HG03103 (cell line): ENCODE results near the gene SDR39U1.

Experiments used
- ATAC-seq: cut with Tn5 transposase; IDR thresholded peaks from one replicate; pipeline ENCODE4 v1.9.1; 2021; ENCODE audit warnings: low read depth; ENCODE audit not compliant: unreplicated experiment

Gene SDR39U1

DNA sequence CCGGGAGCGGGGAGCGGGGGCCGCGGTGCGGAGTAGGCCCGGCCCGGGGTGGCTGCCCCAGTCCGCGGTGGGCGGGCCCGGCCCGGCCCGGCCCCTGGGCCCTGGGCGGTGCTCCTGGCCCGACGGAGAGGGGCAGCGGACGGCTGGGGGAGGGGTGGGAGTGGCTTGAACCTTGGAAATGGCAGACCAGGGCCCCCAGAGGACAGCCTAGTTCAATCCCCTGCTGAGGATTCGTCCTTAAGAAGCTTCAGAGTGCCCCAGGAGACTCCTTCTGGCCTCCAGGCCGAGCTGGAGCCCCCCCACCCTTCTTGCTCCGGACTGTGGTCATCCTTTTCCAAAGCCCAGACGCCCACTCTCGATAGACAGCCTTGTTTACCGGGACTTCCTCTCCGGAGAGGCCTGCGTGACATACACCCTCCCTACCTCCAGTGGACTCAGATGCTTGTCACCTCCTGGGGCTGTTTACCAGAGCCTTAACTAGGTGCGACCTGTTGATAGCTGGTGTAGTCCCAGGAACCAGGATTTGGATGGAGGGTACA lies 12.4 kb downstream of the SDR39U1 start:
- peak; percentile 34 for ATAC-seq

GRCh38 chr14:24429395-24430142 lies 13.0 kb downstream of the SDR39U1 start, which contains the start of the genes CBLN3 and KHNYN:
Gene CBLN3 (minus strand): TSS chr14:24429668. CDS start chr14:24429054, 614 bp downstream.
Gene KHNYN (plus strand): TSS chr14:24429954. CDS start chr14:24430731, 777 bp downstream.
- ATAC-seq = peak; percentile 81

GRCh38 chr14:24428628-24429394 lies 13.8 kb downstream of the SDR39U1 start:
- ATAC-seq = no peak

GRCh38 chr14:24427537-24428508 lies 14.8 kb downstream of the SDR39U1 start:
- ATAC-seq = no peak

DNA sequence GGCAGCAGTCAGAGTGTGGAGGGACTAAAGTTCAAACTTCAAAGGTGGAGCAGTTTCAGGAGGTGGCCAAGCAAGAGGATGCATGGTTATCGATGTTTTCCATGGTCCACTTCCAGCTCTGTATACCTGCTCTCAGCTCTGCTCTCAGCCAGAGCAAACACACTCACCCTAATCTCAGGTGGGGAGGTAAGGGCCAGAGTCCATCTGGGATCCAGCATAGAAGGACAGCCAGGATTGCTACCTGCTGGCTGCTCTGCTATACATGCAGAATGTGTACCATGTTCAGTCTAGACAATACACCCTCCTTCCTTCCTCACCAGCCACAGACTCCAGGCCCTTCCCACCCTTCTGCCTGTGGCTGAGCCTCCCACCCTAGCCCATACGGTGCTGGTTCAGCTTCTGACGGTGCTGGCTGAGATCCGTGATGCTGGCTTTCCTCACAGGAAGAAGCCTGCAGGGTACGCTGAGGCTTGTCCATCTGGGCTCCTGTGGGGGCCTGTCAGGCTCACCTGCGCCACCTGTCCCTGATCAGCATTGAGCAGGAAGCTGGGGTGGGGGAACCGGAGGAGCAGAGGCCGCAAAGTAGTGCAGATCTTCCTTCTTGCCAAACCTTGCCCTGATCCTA lies 15.6 kb downstream of the SDR39U1 start:
- no peak for ATAC-seq

DNA sequence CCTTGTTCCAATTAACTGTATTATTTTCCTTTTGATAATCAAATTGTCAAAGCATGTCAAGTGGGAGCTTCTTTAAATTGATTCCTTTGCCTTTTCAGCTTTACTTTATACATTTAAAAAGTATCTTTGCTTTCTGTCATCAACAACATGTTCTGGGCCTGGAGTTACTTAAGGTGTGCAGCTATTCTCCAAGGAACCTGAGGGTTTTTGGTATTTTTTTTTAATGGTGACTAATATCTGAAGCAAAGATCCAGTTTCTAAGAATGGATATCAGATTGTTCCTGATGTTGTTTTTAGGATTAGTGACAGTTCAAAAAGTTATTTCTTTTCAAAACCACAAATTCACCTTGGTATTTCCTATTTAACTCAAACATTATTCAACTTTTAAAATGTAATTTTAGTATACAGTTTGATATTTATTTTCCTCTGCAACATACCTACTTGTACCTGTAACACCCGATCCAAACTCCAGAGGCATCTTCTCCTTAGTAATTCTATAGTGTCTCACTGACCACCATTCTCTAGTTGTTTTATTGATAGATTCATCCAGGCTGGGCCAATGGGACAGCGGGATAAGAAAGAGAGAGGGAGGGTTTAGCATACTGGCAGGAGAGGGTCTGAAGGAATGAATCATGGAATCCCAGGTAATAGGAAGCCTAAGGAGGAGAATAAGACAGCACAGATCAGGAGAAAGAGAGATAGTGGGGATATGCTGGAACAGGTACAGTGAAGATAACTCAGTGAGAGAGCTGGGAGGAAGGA lies 16.2 kb downstream of the SDR39U1 start:
- no peak for ATAC-seq

GRCh38 chr14:24425704-24426103 lies 16.9 kb downstream of the SDR39U1 start:
- ATAC-seq = no peak

GRCh38 chr14:24422694-24423601 lies 19.6 kb downstream of the SDR39U1 start:
- no peak for ATAC-seq

- no peak for ATAC-seq
These were observed 20.3 kb downstream of the SDR39U1 start for GRCh38 chr14:24422261-24422660.

DNA sequence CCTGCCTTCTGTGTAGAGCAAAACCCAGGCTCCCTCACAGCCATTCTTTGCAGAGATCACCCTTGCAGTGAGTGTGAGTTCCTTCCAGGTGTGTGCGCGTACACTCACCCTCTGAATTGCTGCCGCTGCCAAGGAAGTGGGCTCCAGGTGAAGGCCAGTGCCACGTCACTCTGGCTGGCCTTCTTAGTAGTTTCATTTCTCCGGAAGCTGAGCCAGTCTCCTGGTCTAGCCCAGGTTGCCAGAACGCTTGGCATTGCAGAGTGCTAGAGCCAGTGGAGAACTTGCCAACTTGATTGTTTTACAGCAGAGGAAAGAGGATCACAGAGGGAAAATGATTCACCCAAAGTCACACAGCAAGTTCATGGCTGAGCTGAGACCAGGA lies 24.1 kb downstream of the SDR39U1 start:
- ATAC-seq = no peak

- no peak for ATAC-seq
These were observed 24.6 kb downstream of the SDR39U1 start for GRCh38 chr14:24417832-24418491.

DNA sequence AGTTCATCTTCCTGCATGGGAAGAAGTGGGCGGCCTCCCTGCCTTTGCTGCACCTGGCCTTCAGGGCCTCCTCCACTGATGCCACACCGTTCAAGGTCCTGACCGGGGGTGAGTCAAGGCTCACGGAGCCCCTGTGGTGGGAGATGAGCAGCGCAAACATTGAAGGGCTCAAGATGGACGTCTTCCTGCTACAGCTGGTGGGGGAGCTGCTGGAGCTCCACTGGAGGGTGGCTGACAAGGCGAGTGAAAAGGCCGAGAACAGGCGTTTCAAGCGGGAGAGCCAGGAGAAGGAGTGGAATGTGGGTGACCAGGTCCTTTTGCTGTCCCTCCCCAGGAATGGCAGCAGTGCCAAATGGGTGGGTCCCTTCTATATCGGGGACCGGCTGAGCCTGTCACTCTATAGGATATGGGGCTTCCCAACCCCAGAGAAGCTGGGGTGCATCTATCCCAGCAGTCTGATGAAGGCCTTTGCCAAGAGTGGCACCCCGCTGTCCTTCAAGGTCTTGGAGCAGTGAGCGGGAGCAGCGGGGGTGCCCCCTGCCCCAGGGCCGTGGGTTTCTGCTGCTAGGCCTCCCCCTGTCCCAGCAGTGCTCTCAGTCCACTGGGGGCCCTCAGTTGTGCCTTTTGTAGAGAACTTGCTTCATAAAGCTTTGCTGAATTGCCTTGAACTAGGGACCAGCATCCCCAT lies 25.5 kb downstream of the SDR39U1 start:
- no peak for ATAC-seq

DNA sequence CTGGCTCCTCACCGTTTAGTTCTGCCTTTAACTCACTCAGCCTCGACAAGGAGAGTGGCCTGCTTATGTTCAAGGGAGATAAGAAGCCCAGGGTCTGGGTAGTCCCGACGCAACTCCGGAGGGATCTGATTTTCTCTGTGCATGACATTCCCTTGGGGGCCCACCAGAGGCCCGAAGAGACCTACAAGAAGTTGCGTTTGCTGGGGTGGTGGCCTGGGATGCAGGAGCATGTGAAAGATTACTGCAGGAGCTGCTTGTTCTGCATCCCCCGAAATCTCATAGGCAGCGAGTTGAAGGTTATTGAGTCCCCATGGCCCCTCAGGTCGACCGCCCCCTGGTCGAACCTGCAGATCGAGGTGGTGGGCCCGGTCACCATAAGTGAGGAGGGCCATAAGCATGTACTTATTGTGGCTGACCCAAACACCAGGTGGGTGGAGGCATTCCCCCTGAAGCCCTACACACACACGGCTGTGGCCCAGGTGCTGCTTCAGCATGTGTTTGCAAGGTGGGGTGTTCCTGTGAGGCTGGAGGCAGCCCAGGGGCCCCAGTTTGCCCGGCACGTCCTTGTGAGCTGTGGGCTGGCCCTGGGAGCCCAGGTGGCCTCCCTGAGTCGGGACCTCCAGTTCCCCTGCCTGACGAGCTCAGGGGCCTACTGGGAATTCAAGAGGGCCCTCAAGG lies 26.2 kb downstream of the SDR39U1 start:
- no peak for ATAC-seq

GRCh38 chr14:24415421-24416253 lies 26.9 kb downstream of the SDR39U1 start:
- no peak for ATAC-seq

DNA sequence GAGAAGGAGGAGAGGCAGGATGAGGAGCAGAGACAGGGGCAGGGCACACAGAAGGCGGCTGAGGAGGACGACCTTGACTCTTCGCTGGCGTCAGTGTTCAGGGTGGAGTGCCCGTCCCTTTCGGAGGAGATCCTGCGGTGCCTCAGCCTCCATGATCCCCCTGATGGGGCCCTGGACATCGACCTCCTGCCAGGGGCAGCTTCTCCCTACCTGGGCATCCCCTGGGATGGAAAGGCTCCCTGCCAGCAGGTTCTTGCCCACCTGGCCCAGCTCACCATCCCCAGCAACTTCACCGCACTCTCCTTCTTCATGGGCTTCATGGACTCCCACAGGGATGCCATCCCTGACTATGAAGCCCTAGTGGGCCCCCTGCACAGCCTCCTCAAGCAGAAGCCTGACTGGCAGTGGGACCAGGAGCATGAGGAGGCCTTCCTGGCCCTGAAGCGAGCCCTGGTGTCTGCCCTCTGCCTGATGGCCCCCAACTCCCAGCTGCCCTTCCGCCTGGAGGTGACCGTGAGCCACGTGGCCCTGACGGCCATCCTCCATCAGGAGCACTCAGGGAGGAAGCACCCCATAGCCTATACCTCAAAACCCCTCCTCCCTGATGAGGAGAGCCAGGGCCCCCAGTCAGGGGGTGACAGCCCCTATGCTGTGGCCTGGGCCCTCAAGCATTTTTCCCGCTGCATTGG lies 27.7 kb downstream of the SDR39U1 start:
- ATAC-seq = no peak
